ENCODE measurements around the gene ALOX5. TPM values are rescaled to one million over a fixed set of nuclear protein-coding genes. Genes with fewer than 3 reads are reported as not detected.

The ALOX5 gene
- total RNA-seq, 6 experiments from 2014 or later: not detected

DNA sequence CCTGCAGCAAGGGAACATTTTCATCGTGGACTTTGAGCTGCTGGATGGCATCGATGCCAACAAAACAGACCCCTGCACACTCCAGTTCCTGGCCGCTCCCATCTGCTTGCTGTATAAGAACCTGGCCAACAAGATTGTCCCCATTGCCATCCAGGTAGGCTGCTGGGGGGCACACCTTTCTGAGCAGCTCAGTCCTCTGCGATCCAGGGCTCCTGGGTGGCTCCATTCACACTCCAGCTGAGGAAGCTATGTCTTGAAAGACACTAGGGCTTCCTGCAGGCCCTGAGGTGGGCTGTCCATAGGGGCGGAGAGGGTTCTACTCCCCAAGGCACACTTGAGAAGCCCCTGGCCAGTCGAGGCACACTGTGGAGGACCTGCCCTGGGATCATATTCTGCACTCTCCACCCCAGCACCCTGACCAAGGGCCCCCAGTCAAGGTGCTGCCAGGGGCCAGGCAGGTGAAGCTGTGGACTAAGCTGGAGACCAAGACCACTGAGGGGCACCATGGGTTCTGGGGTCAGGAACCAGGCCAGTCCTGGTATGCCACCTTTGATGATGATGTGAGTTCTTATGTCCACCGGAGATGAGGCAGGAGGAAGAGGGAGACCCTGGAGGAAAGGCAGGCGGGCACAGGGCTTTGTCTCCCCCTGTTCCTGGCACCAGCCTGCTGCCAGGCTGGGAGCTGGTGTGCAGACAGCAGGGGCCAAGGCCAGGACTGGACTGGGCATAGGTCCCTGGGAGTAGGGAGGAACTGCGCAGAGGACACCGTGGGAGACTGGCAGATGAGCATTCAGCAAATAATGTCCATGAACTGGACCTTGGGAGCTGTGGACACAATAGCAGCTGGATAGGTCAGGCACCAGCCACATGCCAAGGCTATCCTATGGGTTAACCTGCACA, 54.8 kb downstream of the ALOX5 start:
- DNase-seq: no peak
- H3K27me3 Mint-ChIP-seq (ENCODE audit: insufficient read depth): peaks cover 27% of the 10 kb centered on the region
- no peaks in the 10 kb centered on the region for H3K4me1 Mint-ChIP-seq (ENCODE audit: low read depth)
- H3K27ac Mint-ChIP-seq: no peak overlapping the region
- no peaks in the 10 kb centered on the region for H3K9me3 Mint-ChIP-seq
- H3K4me3 Mint-ChIP-seq: no peak overlapping the region
- H3K36me3 Mint-ChIP-seq (ENCODE audit: low read depth): no peaks in the 10 kb centered on the region
- TF ChIP-seq, protein P1, sequence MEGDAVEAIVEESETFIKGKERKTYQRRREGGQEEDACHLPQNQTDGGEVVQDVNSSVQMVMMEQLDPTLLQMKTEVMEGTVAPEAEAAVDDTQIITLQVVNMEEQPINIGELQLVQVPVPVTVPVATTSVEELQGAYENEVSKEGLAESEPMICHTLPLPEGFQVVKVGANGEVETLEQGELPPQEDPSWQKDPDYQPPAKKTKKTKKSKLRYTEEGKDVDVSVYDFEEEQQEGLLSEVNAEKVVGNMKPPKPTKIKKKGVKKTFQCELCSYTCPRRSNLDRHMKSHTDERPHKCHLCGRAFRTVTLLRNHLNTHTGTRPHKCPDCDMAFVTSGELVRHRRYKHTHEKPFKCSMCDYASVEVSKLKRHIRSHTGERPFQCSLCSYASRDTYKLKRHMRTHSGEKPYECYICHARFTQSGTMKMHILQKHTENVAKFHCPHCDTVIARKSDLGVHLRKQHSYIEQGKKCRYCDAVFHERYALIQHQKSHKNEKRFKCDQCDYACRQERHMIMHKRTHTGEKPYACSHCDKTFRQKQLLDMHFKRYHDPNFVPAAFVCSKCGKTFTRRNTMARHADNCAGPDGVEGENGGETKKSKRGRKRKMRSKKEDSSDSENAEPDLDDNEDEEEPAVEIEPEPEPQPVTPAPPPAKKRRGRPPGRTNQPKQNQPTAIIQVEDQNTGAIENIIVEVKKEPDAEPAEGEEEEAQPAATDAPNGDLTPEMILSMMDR (IDR thresholded peaks at IDR 0.05): no peak

DNA sequence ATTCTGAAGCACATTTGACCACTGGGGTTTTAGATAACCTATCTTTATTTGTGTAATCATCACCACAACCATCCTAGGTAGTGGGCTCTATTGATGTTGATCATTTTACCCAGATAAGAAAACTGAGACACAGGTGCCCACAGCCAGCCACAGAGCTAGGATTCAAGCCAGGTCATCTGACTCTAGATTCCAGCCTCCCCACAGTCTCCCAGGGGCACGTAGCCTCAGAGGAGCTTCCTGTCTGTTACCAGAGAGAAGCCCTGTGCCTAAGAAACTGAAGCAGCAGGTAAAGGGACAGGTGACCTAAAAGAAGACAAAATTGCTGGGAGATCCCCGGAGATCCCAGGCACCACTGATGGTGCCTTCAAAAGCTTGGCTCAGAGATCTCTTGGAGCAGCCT, 55.8 kb downstream of the ALOX5 start:
- no peak overlapping the region for H3K4me3 Mint-ChIP-seq
- DNase-seq: no peak
- H3K9me3 Mint-ChIP-seq: no peaks in the 10 kb centered on the region
- TF ChIP-seq, protein P1 (IDR thresholded peaks at IDR 0.05): no peak
- no peaks in the 10 kb centered on the region for H3K4me1 Mint-ChIP-seq (ENCODE audit: low read depth)
- no peaks in the 10 kb centered on the region for H3K36me3 Mint-ChIP-seq (ENCODE audit: low read depth)
- peaks cover 24% of the 10 kb centered on the region for H3K27me3 Mint-ChIP-seq (ENCODE audit: insufficient read depth)
- no peak overlapping the region for H3K27ac Mint-ChIP-seq

DNA sequence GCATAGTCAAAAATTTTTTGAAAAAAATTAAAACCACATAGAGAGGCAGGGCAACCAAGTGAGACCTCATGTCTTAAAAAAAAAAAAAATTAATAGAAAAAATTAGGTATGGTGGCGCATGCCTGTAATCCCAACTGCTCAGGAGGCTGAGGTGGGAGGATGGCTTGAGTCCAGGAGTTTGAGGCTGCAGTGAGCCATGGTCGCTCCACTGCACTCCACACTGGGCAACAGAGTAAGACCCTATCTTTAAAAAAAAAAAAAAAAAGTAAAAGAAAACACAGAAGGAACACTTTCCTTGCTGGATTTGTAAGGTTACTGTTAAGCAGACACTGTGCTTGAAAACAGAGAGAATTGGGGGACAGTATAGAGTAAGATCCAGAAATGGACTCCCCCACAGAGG, 58.1 kb downstream of the ALOX5 start:
- TF ChIP-seq, protein P1 (IDR thresholded peaks at IDR 0.05): no peak
- no peak for DNase-seq
- no peaks in the 10 kb centered on the region for H3K9me3 Mint-ChIP-seq
- no peak overlapping the region for H3K4me3 Mint-ChIP-seq
- no peak overlapping the region for H3K27ac Mint-ChIP-seq
- H3K36me3 Mint-ChIP-seq (ENCODE audit: low read depth): no peaks in the 10 kb centered on the region
- no peaks in the 10 kb centered on the region for H3K4me1 Mint-ChIP-seq (ENCODE audit: low read depth)
- peaks cover 20% of the 10 kb centered on the region for H3K27me3 Mint-ChIP-seq (ENCODE audit: insufficient read depth)

DNA sequence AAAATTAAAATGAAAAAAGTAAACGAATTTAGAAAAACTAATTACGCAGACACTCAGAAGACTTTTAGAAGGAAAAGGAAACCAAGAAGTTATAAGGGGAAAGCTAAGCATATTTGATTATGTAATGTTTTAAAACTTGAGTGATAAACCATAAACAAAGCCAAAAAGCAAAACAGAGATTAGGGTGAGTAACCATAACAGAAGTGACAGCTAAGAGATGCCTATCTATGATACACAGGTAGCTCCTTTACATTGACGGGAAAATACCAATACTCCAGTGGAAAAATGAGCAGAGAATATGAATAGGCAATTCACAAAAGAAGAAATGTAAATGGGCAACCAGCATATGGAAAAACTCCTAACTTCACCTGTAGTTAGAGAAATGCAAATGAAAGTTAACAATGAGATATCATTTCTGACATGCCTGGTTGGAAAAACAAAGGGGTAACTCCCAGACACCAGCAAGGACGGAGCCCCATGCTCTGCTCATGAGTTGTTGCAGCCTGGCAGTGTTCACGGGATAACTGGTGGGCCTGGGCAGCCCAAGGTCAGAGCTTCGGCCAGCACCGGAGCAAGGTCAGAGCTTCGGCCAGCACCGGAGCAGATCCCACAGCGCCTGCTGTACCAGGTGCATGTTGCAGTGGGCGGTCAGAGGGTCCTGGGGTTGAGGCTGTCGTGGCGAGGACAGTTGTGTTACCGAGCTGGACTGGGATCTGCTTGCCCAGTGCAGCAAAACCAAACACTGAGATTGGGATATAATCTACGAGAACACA, 58.9 kb downstream of the ALOX5 start:
- TF ChIP-seq, protein P1 (IDR thresholded peaks at IDR 0.05): no peak
- H3K4me1 Mint-ChIP-seq (ENCODE audit: low read depth): peaks cover under 1% of the 10 kb centered on the region; the same call in 1 of the 2 replicates
- DNase-seq: no peak
- peaks cover 19% of the 10 kb centered on the region for H3K27me3 Mint-ChIP-seq (ENCODE audit: insufficient read depth)
- H3K4me3 Mint-ChIP-seq: no peak overlapping the region
- H3K9me3 Mint-ChIP-seq: no peaks in the 10 kb centered on the region
- H3K36me3 Mint-ChIP-seq (ENCODE audit: low read depth): no peaks in the 10 kb centered on the region
- no peak overlapping the region for H3K27ac Mint-ChIP-seq

DNA sequence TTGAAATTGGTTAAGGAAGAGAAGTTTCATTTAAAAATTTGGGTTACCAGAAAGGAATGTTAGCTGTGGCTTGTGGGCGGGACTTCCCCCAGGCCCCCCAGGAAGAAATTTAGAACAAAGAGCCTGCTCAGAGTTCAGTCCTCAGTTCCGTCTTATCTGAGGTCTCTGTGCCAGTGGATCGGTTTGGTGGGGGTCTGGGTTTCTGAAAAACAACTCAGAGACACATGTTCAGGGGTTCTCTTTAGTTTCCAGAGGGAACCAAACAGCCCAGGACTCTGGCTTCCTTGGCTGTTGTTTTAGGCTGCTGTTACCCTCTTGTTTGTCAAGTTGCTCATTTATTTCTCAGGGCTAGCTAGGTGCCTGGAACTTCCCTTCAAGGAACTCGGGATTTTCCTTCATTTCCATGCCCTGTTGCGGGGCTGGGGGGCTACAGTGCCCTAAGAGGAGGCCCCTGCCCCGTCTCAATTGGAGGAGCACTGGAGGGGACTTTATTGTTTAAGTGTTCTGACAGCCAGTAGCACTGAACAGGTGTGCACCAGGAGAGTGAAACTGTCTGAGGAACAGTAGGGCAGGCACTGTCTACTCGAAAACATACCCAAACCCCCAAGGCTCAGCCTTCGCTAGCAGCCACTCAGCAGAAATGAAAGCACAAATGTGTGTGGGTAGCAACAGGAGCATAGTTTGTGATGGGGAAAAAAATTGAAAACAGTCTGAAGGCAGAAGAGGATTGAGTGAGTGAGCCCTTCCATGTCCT, 59.9 kb downstream of the ALOX5 start:
- Mint-ChIP-seq H3K9me3 (no peaks in the 10 kb centered on the region), H3K36me3 (ENCODE audit: low read depth) (no peaks in the 10 kb centered on the region), H3K4me3 (no peak overlapping the region), H3K4me1 (ENCODE audit: low read depth) (peaks cover 10% of the 10 kb centered on the region; the same call in 1 of the 2 replicates), H3K27ac (no peak overlapping the region), H3K27me3 (ENCODE audit: insufficient read depth) (peaks cover 19% of the 10 kb centered on the region)
- DNase-seq: no peak
- TF ChIP-seq, protein P1 (IDR thresholded peaks at IDR 0.05): no peak
